HG03097 (cell line): ENCODE results near the gene RRP8.

Experiments used
- ATAC-seq: cut with Tn5 transposase; IDR thresholded peaks from one replicate; pipeline ENCODE4 v1.9.1; 2021; ENCODE audit not compliant: unreplicated experiment, low FRiP score

RRP8 gene

DNA sequence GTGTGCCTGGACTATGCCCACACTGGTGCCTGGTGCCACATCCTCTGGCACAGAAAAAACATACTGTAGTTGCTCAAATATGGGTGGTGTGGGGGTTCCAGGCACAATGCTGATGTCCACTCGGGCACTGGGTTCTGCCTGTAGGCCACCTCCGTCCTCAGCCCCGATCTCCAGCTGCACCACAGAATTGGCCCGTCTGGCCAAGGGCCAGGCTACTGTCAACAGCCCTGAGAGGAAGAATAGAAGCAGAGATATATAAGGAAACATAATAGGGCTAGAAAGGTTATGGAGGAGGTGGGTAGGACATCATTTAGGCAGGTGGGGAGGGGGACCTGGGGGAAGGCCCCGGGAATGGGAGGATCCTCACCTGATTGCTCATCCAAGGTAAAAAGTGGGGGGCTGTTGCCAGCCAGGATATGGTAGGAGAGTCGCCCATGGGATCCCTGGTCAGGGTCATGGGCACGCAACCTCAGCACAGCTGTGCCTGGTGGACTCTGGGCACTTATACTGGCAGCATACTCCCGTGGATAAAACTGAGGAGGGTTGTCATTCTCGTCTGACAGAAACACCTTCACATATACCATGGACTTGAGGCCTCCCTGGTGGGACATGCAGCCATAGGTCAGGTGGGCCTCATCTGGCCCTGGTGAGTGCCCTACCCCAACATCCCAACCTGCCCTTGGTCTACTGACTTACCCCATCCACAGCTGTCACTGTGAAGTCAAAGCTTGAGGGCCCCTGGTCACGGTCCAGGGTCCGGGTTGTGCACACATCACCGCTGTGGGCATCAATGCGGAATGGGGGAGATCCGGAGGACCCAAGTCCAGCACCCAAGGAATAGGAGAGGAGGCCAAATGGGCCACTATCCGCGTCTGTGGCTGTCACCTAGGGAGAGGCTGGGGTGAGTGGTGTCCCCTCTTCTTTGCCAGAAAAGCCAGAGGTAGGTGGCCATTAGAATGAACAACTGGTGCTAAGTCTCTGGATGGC, 30.3 kb upstream of the RRP8 start:
- no peak for ATAC-seq

DNA sequence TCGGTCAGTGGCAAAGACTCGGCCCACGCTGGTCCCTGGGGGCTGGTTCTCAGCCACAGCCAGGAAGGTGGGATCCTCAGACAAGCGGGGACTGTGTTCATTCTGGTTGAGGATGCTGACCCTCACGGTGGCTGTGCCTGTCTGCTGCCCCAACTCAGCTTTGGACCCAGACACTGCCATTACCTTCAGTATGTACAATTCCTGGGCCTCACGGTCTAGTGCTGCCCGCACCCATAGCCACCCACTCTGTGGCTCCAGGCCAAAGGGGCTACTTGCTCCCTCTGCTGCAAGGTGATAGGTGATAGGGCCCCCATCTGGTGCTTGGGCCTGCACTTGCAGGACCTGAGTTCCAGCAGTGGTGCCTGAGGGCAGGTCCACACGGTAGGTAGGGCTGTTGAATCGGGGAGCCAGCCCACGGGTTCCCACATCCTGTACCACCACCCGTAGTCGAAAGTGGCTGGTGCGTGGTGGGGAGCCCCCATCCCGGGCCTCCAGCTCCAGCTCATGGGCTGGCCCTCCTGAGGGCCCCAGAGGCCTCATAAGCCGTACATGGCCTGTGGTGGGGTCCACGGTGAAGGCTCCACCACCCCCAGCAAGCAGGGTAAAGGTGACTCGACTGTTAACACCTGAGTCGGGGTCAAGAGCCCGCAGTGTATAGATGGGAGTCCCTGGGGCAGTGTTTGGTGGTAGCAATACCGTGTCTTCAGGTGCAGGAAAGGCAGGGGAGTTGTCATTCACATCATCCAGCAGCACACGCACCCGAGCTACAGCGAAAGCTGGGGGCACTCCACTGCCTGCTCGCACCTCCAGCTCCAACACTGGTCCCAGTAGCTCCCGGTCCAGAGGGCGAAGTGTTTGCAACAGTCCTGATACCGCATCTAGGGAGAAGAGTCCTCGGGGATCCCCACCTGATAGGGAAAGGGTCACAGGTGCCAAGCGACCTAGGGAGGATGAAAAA, 29.0 kb upstream of the RRP8 start:
- ATAC-seq = no peak

DNA sequence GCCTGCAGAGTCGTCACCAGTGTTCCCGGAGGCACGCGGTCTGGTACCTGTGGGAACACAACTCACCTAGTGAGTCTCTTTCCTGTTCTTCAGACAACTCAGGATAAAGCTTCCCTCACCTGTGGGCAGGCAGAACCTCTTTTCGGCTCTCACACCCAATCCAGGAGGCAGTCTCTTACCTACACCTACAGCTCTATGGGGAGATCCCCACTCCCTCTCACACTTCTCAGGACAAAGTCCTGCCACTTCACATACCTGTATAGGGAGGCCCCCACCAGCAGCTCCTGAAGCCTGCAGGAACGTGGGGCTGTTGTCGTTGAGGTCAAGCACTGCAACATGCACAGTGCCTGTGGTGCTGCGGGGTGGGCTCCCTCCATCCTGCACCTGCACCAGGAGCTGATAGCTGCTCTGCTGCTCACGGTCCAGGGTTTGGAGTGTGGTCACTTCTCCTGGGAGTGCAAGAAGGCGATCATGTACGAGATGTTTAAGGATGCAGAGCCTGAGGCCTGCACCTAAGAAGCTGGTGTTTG, 28.0 kb upstream of the RRP8 start:
- ATAC-seq = no peak

DNA sequence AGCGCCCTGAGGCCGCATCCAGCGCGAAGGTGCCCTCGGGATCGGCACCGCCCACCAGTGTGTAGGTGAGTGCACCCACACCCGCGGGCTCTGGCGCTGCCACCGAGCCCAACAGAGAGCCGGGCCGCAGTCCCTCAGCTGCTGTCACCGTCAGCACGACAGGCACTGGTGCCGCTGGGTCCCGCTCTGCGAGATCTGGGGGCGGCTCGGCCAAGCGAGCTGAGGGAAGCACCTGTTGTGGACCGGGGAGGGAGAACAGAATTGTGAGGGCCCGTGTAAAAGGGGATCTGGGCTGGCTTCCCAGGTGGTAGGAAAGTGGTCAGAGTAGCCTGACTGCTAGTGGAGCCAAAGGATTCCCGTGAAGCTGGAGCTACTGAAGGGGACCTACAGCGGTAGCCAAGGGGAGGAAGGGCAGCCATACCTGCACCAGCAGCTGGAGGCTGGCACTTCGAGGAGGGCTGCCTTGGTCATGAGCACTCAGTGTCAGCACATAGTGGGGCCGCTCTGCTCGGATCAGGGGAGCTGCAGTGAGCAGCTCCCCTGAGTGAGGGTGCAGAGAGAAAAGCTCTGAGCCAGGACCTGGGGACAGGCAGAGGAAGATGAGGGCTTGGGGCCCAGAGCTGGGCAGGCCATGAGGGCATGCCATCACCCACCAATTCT, 27.3 kb upstream of the RRP8 start:
- ATAC-seq = no peak

DNA sequence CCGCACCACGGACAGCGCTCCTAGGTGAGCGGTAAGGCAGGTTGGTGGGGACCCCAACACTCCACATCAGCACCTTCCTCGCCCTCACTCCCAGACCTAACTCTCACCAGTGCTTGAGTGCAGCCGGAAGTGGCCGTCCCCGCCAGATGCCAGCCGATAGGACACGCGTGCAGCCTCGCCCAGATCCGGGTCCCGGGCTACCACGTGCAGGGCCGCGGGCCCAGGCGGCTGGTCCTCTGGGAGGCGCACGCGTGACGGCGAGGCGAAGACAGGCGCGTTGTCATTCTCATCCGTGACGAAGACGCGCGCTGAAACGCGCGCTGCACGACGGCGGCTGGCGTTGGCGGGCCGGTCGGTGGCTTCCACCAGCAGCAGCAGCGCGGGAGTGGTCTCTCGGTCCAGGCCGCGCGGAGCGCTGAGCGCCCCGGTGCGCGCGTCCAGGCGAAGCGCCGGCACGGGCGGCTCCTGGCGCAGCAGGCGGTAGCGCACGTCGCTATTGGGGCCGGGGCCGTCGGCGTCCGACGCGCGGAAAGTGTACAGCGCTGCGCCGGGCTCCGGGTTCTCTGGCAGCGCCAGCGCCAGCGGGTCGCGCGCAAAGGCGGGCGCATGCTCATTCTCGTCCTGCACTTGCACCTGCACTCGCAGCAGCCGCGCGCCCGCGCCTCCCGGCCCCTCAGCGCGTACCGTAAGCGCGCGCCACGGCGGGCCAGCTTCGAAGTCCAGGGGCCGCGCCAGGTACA, 26.6 kb upstream of the RRP8 start:
- no peak for ATAC-seq

DNA sequence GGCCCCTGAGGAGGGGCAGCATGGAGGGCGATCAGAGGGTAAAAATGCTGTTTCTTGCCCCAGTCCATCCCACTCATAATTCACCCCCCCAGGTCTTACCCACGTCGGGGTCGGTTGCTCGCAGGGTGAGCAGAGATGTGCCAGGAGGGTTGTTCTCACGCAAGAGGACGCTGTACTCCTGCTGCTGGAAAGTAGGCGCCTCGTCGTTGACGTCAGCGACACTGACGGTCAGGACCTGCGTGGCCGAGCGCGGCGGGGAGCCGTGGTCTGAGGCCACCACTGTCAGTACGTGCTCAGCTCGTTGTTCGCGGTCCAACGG, 26.1 kb upstream of the RRP8 start:
- no peak for ATAC-seq

DNA sequence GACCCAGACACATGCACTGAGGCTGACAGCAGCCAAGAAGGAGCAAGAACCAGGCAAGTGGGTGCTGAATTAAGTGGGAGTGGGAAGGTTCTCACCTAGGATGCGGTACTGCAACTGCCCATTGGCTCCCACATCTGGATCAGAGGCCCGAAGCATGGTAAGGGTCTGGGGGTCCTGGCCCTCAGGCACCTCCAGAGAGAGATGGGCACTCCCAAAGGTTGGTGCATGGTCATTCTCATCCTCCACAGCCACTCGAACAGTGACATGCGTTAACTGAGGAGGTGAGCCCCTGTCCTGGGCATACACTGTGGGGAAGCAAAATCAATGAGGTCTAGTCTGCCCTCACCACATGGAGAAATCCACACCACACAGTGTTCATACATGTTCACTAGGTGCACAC, 25.1 kb upstream of the RRP8 start:
- no peak for ATAC-seq

DNA sequence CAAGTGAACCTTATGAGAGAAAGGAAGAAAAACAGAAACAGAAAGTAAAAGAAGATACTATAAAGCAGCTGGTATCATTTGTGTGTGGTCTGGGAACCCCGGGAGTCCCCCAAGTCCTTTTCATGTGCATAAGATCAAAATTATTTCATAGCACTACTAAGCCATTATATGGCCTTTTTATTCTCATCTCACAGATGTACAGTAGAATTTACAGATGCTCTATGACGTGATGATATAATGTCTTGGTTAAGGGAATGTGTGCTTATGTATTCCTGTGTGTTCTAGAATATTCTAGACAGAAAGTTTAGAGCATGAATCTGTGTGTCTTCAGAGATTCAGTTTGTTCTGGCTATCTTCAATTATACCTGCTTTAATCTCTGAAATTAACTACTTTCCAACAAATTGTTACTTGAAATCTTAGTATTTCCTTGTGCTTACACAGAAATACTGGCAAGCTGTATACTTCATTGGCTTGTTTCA, 24.4 kb upstream of the RRP8 start:
- peak; percentile 47 for ATAC-seq

DNA sequence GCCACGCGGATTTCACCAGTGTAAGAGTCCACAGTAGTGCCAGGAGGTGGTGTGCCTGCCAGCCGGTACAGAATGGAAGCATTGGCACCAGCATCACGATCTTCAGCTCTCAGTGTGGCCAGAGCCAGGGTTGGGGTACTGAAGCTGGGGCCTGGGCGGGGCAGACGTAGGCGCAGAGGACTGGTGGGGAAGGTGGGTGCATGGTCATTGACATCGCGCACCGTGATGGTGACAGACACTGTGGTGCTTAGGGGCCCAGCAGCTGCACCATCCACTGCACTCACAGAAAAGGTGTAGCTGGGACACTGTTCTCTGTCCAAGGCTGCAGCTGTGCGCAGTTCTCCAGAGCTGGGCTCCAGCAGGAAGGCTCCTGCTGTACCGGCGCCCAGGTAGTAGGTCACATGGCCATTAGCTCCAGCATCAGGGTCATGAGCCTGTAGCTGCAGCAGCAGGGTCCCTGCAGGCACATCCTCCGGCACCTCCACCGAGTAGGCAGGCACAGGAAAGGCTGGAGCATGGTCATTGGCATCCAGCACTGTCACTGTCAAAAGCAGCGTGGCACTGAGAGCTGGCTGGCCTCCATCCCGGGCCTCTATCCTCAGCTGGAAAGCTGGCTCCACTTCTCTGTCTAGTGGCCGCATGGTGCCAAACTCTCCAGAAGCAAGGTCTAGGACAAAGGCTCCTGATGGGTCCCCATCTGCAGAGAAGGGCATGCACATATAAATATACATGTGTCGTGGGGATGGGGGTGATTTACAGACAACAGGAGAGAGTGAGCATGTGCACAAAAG, 23.8 kb upstream of the RRP8 start:
- no peak for ATAC-seq

DNA sequence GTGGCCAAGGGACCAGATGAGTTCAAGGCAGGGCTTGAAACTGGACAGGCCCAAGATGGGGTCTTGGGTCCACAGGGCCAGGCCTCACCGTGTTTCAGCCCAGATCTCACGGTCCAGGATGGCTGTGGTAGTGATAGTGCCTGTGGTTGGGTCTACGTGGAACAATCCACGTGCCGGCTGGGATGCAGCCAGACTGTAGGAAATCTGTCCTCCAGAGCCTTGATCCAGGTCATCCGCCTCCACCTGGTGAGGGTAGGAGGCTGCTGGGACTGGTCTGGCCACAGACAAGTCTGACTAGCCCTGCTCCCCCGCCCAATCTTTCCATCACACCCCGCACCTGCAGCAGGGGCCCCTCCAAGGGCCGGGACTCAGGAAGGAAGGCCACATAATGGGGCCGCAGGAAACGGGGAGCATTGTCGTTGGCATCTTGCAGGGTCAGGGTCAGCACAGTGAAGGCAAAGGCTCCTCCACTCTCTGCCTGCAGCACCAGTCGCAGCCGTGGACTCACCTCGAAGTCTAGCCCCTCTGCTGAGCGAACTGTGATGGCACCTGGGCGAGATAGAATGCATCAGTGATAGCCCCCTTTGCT, 22.5 kb upstream of the RRP8 start:
- ATAC-seq = no peak

DNA sequence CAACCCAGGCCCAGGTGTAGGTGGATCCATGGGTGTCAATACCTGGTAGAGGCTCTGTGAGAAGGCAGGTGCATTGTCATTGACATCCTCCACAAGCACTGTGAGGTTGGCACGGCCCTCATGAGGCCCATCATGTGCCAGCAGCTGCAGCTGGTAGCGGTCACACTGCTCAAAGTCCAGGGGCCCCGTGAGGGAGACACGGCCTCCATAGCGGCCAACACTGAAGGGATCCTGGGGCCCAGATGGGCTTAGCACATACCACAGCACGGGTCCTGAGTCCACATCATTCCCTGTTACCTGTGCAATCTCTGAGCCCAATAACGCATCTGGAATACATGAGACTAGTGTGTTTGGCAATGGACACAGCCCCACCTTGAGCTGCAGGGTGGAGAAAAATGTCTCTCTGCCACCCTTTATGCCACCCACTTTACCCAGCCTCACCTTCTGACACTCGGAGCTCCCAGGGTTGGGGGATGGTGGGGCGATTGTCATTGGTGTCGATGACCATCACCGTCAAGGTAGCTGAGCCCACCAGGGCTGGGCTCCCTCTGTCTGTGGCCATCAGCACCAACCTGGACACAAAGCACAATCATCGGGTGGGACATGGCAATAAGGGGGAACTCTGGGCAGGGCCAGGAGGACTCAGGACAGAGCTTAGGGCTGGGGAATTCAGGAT, 21.9 kb upstream of the RRP8 start:
- ATAC-seq = no peak

DNA sequence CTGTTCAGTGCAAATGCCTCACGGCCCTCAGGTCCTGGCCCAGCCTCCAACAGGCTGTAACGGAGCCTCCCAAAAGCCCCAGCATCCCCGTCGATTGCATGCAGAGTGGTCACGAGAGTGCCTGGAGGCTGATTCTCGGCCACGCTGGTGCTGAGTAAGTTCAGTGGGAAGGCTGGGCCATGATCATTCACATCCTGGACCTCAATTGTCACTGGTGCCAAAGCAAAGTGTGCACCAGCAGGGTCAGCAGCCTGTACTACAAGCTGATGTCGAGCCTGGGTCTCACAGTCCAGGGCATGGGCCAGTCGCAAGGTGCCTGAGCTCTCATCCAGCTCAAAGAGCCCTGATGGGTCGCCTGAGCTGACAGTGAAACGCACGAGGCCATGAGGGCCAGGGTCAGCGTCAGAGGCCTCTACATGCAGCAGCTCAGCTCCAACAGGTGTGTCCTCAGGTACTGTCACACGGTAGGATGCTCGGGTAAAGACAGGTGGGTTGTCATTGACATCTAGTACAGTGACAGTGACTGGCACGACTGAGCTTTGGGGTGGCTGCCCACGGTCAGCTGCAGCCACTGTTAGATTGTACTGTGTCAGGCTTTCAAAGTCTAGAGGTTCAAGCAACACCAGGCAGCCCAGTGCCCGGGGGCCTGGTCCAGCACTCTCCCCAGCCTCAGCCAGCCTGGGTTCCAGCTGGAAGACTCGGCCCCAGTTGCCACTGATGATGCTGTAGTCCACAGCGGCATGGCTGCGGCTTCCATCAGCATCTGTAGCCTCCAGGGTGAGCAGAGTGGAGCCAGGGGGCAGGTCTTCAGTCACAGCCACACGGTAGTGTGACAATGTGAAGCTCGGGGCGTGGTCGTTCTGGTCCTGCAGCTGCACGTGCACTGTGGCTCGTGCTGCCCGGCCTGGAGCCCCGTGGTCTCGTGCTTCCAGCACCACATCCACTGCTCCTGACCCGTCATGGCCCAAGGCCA, 20.3 kb upstream of the RRP8 start:
- no peak for ATAC-seq

DNA sequence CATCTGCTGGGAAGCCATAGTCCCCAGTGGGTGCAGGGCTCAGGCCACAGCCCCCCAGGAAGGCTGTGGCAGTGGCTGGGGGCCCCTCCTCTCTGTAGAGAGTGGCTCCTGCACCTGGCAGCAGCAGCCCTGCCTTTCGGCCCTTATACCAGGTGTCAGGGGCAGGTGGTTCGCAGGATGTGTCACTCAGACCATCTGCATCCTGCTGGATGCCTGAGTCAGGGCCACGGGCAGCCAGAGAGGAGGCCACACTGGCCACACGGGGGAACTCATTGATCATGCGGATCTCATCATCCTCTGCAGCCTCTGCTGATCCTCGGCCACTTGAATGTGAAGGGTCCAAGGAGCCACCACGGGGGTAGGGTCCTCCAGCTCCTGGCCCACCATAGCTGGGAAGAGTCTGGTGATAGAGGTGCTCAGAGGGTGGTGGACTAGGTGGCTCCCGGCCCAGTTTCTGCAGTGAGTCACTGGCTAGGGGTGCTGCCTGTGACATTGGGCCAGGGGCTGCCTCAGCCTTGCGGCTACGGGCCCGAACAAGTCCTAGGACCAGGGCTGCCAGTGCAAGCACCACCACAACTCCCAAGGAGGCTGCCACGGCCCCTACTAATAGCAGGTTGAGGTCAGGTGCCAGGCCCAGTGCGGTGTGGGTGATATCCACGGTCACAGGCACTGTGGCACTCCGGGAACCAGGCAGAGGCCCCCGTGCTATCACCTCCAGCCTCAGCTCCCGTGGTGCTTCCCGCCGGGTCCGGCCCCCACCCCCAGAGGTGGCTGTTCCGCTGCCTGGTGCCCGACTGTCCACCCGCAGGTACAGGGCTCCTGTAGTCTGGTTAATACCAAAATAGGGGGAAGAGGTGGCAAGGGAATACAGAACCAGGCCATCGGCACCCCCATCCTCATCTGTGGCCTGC, 19.1 kb upstream of the RRP8 start:
- ATAC-seq = no peak

DNA sequence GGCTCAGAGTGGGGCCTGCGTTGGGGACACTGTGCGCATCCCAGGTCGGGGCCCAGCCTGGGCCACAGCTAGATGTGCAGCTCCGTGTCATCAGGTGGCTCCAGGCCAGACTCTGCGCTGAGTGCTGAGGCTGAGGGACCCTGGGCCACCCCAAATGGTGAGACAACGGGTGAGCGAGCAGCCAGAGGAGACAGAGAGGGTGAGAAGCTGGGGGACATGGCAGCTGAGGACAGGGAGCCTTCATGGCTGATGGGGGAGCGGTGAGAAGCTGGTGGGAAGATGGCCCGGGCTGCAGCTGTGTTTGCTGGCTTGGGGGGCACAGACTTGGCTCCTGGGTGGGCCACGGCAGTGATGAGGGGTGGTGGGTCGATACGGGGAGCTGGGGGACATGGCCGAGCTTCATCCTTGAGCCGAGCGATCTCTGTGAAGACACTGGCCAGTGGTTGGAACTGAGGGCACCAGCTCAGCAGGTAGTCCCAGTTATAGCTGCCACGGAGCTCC, 18.3 kb upstream of the RRP8 start:
- no peak for ATAC-seq

DNA sequence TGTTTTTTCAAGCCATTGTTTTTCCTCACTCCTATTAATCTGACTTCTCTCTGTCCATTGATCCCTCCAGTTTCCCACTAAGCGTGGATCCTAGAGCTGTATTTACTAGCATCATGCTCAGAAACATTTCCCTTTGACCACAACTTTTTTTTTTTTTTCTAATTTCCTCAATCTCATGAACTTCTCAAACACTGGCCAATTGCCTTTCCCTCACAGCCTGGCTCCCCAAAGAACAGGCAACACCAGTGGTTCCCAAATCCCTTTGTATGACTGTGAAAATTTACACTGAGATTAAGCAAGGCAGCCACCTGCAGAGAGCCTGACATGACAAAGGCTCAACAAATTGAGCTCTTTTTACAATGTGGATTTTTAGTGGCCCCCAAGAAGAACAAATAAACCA, 17.2 kb upstream of the RRP8 start:
- ATAC-seq = no peak
